H9 (cell line): ENCODE measurements around the gene TMEM171. TPM values are rescaled to one million over a fixed set of nuclear protein-coding genes. Genes with fewer than 3 reads are reported as not detected.

ENCODE experiments used
- DNase-seq: peaks from one replicate; pipeline ENCODE4 v3.0.0-alpha.2; 2017
- H2AFZ ChIP-seq: one replicate; pipeline ENCODE4 v1.6.1; 2013; ENCODE audit warnings: mild to moderate bottlenecking, low read length, control low read depth, moderate library complexity
- H2AK5ac ChIP-seq: 2 replicates; pipeline ENCODE4 v1.6.1; 2013; ENCODE audit warnings: low read length, control low read depth, mixed read lengths; ENCODE audit not compliant: insufficient read length
- H2BK120ac ChIP-seq: one replicate; pipeline ENCODE4 v1.6.1; 2013; ENCODE audit warnings: low read depth, mild to moderate bottlenecking, low read length, control low read depth, inconsistent platforms; ENCODE audit not compliant: poor library complexity, severe bottlenecking
- H2BK12ac ChIP-seq: 2 replicates; pipeline ENCODE4 v1.6.1; 2013; ENCODE audit warnings: low read length, control low read depth, mixed read lengths, low read depth; ENCODE audit not compliant: insufficient read length
- H2BK15ac ChIP-seq: 2 replicates; pipeline ENCODE4 v1.6.1; 2013; ENCODE audit warnings: low read depth, low read length, control low read depth
- H2BK20ac ChIP-seq: one replicate; pipeline ENCODE4 v1.6.1; 2013; ENCODE audit warnings: low read depth, mild to moderate bottlenecking, low read length, control low read depth, inconsistent platforms; ENCODE audit not compliant: poor library complexity, severe bottlenecking
- H2BK5ac ChIP-seq: 2 replicates; pipeline ENCODE4 v1.6.1; 2013; ENCODE audit warnings: low read length, control low read depth, mixed read lengths; ENCODE audit not compliant: insufficient read length
- H3K14ac ChIP-seq: 2 replicates; pipeline ENCODE4 v1.6.1; 2013; ENCODE audit warnings: low read length, control low read depth; ENCODE audit not compliant: insufficient read depth
- H3K18ac ChIP-seq: 2 replicates; pipeline ENCODE4 v1.6.1; 2013; ENCODE audit warnings: low read depth, mild to moderate bottlenecking, mixed read lengths, low read length, control low read depth; ENCODE audit not compliant: insufficient read length
- H3K23ac ChIP-seq: 2 replicates; pipeline ENCODE4 v1.6.1; 2013; ENCODE audit warnings: low read length, control low read depth, mixed read lengths, low read depth; ENCODE audit not compliant: insufficient read length
- H3K23me2 ChIP-seq: 2 replicates; pipeline ENCODE4 v1.6.1; 2013; ENCODE audit warnings: low read depth, mild to moderate bottlenecking, mixed read lengths, low read length, control low read depth; ENCODE audit not compliant: insufficient read length, poor library complexity, severe bottlenecking
- H3K27ac ChIP-seq: 2 replicates; pipeline ENCODE4 v1.5.1; 2013; ENCODE audit warnings: low read length, control low read depth, mixed read lengths, low read depth; ENCODE audit not compliant: insufficient read length
- H3K27me3 ChIP-seq: 2 replicates; pipeline ENCODE4 v1.6.1; 2013; ENCODE audit warnings: low read length, control low read depth, inconsistent platforms; ENCODE audit not compliant: insufficient read depth
- H3K4ac ChIP-seq: 2 replicates; pipeline ENCODE4 v1.6.1; 2013; ENCODE audit warnings: low read depth, mild to moderate bottlenecking, control low read depth, inconsistent platforms, low read length, moderate library complexity
- H3K4me1 ChIP-seq: 2 replicates; pipeline ENCODE4 v1.6.1; 2013; ENCODE audit warnings: low read length, control low read depth, inconsistent platforms; ENCODE audit not compliant: insufficient read depth
- H3K4me2 ChIP-seq: 2 replicates; pipeline ENCODE4 v1.6.1; 2013; ENCODE audit warnings: low read length, control low read depth, mixed read lengths; ENCODE audit not compliant: insufficient read length, insufficient read depth
- H3K56ac ChIP-seq: 2 replicates; pipeline ENCODE4 v1.6.1; 2013; ENCODE audit warnings: low read depth, mild to moderate bottlenecking, mixed read lengths, low read length, control low read depth; ENCODE audit not compliant: insufficient read length
- H3K79me1 ChIP-seq: 2 replicates; pipeline ENCODE4 v1.6.1; 2013; ENCODE audit warnings: low read depth, mild to moderate bottlenecking, moderate library complexity, low read length, control low read depth, inconsistent platforms; ENCODE audit not compliant: insufficient read depth, poor library complexity, severe bottlenecking
- H3K79me2 ChIP-seq: 2 replicates; pipeline ENCODE4 v1.6.1; 2013; ENCODE audit warnings: low read length, control low read depth, inconsistent platforms; ENCODE audit not compliant: insufficient read depth
- H3K9ac ChIP-seq: 2 replicates; pipeline ENCODE4 v1.6.1; 2013; ENCODE audit warnings: low read length, control low read depth, mixed read lengths; ENCODE audit not compliant: insufficient read length; ENCODE audit errors: extremely low read depth
- H3K9me3 ChIP-seq: one replicate; pipeline ENCODE4 v1.6.1; 2013; ENCODE audit warnings: low read depth, low read length, inconsistent platforms; ENCODE audit not compliant: control insufficient read depth
- H3T11ph ChIP-seq: one replicate; pipeline ENCODE4 v1.6.1; 2013; ENCODE audit warnings: mild to moderate bottlenecking, low read length, control low read depth, inconsistent platforms
- H4K20me1 ChIP-seq: one replicate; pipeline ENCODE4 v1.6.1; 2013; ENCODE audit not compliant: control insufficient read depth, insufficient read length, insufficient read depth
- H4K5ac ChIP-seq: 2 replicates; pipeline ENCODE4 v1.6.1; 2013; ENCODE audit warnings: low read depth, mild to moderate bottlenecking, mixed read lengths, low read length, control low read depth; ENCODE audit not compliant: insufficient read length
- H4K8ac ChIP-seq: replicated peaks from 2 replicates; pipeline ENCODE4 v1.6.1; 2013; ENCODE audit warnings: low read length, control low read depth, mixed read lengths, low read depth; ENCODE audit not compliant: insufficient read length
- H4K91ac ChIP-seq: 2 replicates; pipeline ENCODE4 v1.6.1; 2013; ENCODE audit warnings: low read depth, mild to moderate bottlenecking, moderate library complexity, mixed read lengths, low read length, control low read depth; ENCODE audit not compliant: insufficient read length
- H3K27ac Mint-ChIP-seq, 3 experiments: 2 replicates in 2 of 3; 3 replicates in 1 of 3; pipeline ENCODE4 v1.8.0; 2020 to 2021; ENCODE audit warnings: mixed read lengths in 3 of 3, mild to moderate bottlenecking in 1 of 3, moderate library complexity in 1 of 3
- H3K27me3 Mint-ChIP-seq: 2 replicates; pipeline ENCODE4 v1.8.0; 2021; ENCODE audit warnings: low read depth, mild to moderate bottlenecking, moderate library complexity, mixed read lengths
- H3K36me3 Mint-ChIP-seq, 3 experiments: 2 replicates in 2 of 3; 3 replicates in 1 of 3; pipeline ENCODE4 v1.8.0; 2020 to 2021; ENCODE audit warnings: low read depth in 3 of 3, mixed read lengths in 3 of 3; ENCODE audit not compliant: insufficient read depth in 1 of 3
- H3K4me1 Mint-ChIP-seq, 2 experiments: 2 replicates each; pipeline ENCODE4 v1.8.0; 2020; ENCODE audit warnings: mixed read lengths in 2 of 2
- H3K4me3 Mint-ChIP-seq, 2 experiments: 2 replicates in 1 of 2; 3 replicates in 1 of 2; pipeline ENCODE4 v1.8.0; 2020 to 2021; ENCODE audit warnings: mild to moderate bottlenecking in 2 of 2, mixed read lengths in 2 of 2, moderate library complexity in 1 of 2
- H3K9me3 Mint-ChIP-seq, 2 experiments: 2 replicates in 1 of 2; 3 replicates in 1 of 2; pipeline ENCODE4 v1.8.0; 2020; ENCODE audit warnings: mild to moderate bottlenecking in 2 of 2, mixed read lengths in 2 of 2, moderate library complexity in 1 of 2
- CTCF ChIP-seq: fragments of 200-600 bp; sonication (generic); conservative IDR thresholded peaks from 3 replicates; pipeline ENCODE4 v1.8.0; 2021; ENCODE audit warnings: antibody characterized with exemption, mild to moderate bottlenecking
- WGBS: extraction: QIAGEN DNeasy Blood & Tissue Kit; methylation state at CpG from one replicate; pipeline ENCODE4 v1.1.7; 2013; ENCODE audit warnings: missing lambda C conversion rate, low lambda C conversion rate, mixed read lengths; ENCODE audit not compliant: insufficient read length; ENCODE audit errors: extremely low coverage; 5-methylcytosine and 5-hydroxymethylcytosine counted together
- total RNA-seq: library from RNA; stranded (reverse); gene quantifications from 2 replicates; pipeline ENCODE4 v1.2.1, GENCODE V29; 2021

Gene TMEM171
- total RNA-seq, 1 experiment from 2014 or later, result 0.42 TPM

DNA sequence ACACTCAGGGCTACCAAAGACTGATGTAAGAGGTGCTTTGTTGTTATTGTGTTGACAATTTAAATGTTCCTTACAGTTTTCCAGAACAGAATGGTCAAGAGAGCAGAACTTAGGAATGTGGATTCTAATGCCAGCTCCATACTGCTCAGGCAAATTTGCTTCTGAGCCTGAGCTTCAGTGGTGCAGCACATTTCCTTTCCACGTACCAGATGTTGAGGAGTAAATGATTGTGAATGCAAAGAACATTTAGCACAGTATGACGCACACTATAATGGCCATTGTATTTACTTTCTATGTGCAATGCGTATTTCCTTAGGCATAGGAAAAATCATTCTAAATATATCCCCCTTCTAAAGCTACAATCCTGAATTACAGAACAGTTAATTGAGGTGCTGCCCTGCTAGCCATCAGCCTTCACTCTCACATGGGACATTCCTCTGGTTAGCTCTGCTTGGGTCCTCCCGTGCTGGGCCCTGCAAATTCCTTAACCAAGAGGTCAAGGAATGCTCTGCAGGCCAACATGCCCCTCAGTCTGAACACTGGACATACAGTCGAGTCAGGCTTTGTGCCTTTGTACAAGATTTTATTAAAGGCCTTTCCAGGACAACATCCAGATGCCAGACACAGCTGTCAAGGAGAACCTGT is 31.5 kb downstream of the TMEM171 start:
- Mint-ChIP-seq H3K36me3 (no peaks in the 10 kb centered on the region), H3K9me3 (no peaks in the 10 kb centered on the region), H3K4me3 (no peak overlapping the region), H3K27me3 (peaks cover 4% of the 10 kb centered on the region; the same call in 1 of the 2 replicates), H3K27ac (no peak overlapping the region), H3K4me1 (peaks cover 8 to 10% of the 10 kb centered on the region in 2 experiments; a peak in 3 of 4 replicates)
- no peaks in the 10 kb centered on the region for H3K79me1 ChIP-seq
- no peak overlapping the region for H3K4me2 ChIP-seq
- no peak overlapping the region for H3K23ac ChIP-seq
- H3K18ac ChIP-seq, result no peak overlapping the region
- no peak overlapping the region for H4K5ac ChIP-seq
- no peak overlapping the region for H2BK12ac ChIP-seq
- no peak overlapping the region for H2BK120ac ChIP-seq
- H3K27ac ChIP-seq, result no peak overlapping the region
- H3K23me2 ChIP-seq, result no peaks in the 10 kb centered on the region
- no CpG with 5 or more reads among the region's 5 CpGs for WGBS
- no peak overlapping the region for H4K8ac ChIP-seq
- no peak overlapping the region for H2AK5ac ChIP-seq
- no peak for DNase-seq
- H3K9ac ChIP-seq, result no peak overlapping the region
- H3T11ph ChIP-seq, result no peak overlapping the region
- H4K20me1 ChIP-seq, result no peaks in the 10 kb centered on the region
- no peaks in the 10 kb centered on the region for H3K9me3 ChIP-seq
- no peak overlapping the region for H3K14ac ChIP-seq
- H4K91ac ChIP-seq, result no peak overlapping the region
- H3K79me2 ChIP-seq, result no peaks in the 10 kb centered on the region
- no peak overlapping the region for H3K4ac ChIP-seq
- H3K4me1 ChIP-seq, result no peaks in the 10 kb centered on the region
- no peak overlapping the region for H2BK15ac ChIP-seq
- H2AFZ ChIP-seq, result no peak overlapping the region
- no peak overlapping the region for H2BK5ac ChIP-seq
- no peak overlapping the region for H2BK20ac ChIP-seq
- no peak overlapping the region for H3K56ac ChIP-seq
- no peaks in the 10 kb centered on the region for H3K27me3 ChIP-seq
- no peak for TF ChIP-seq CTCF
